H1 (cell line): Measurements from ENCODE around the gene DDX53.

ENCODE experiments used
- ATF3 ChIP-seq: IDR thresholded peaks from 2 replicates; pipeline ENCODE4 v1.6.1; 2011; ENCODE audit warnings: low read depth, mild to moderate bottlenecking, low read length; ENCODE audit not compliant: insufficient read depth
- BCL11A ChIP-seq, 2 experiments: IDR thresholded peaks; one replicate each; pipeline ENCODE4 v1.6.1; 2011; ENCODE audit warnings: low read depth in 2 of 2, low read length in 2 of 2, mild to moderate bottlenecking in 2 of 2
- CTCF ChIP-seq, 3 experiments: IDR thresholded peaks; 1 replicate in 2 of 3; 2 replicates in 1 of 3; pipeline versions ENCODE4 v1.5.1 to v1.6.1; 2011; ENCODE audit warnings: low read length in 3 of 3, mild to moderate bottlenecking in 3 of 3, inconsistent platforms in 2 of 3, low read depth in 1 of 3, moderate library complexity in 1 of 3; ENCODE audit not compliant: insufficient read depth in 1 of 3; ENCODE audit errors: control extremely low read depth in 1 of 3
- EZH2 ChIP-seq: fragments of 200-600 bp; sonication (generic); IDR thresholded peaks from 2 replicates; pipeline ENCODE4 v1.7.1; 2012; ENCODE audit warnings: low read depth, mild to moderate bottlenecking, moderate library complexity, low read length, inconsistent platforms; ENCODE audit not compliant: severe bottlenecking
- HDAC6 ChIP-seq: IDR thresholded peaks from one replicate; pipeline ENCODE4 v1.7.1; 2012; ENCODE audit warnings: low read depth, mild to moderate bottlenecking, inconsistent platforms, low read length, moderate library complexity
- KDM5A ChIP-seq: fragments of 200-600 bp; IDR thresholded peaks from 2 replicates; pipeline ENCODE4 v1.7.1; 2012; ENCODE audit warnings: mild to moderate bottlenecking, low read length, inconsistent platforms, mixed read lengths
- POLR2A ChIP-seq, 2 experiments: IDR thresholded peaks; 1 replicate in 1 of 2; 2 replicates in 1 of 2; pipeline ENCODE4 v1.6.1; 2011; ENCODE audit warnings: low read depth in 2 of 2, low read length in 2 of 2, mild to moderate bottlenecking in 2 of 2; ENCODE audit errors: control extremely low read depth in 1 of 2
- RNF2 ChIP-seq: fragments of 200-900, 300-1000 bp; sonication (generic); IDR thresholded peaks from 2 replicates; pipeline ENCODE4 v1.7.1; 2016; ENCODE audit warnings: borderline replicate concordance, low read depth, mild to moderate bottlenecking, antibody characterized with exemption, low read length; ENCODE audit not compliant: poor library complexity, severe bottlenecking; ENCODE audit errors: missing control alignments
- SIN3A ChIP-seq, 2 experiments: IDR thresholded peaks in 1 of 2; conservative IDR thresholded peaks in 1 of 2; 2 replicates each; pipeline ENCODE4 v1.6.1; 2011 to 2012; ENCODE audit warnings: low read length in 2 of 2, improper control_type of control experiment in 1 of 2, low read depth in 1 of 2, mild to moderate bottlenecking in 1 of 2
- TBP ChIP-seq: IDR thresholded peaks from 2 replicates; pipeline ENCODE4 v1.6.1; 2011; ENCODE audit warnings: low read depth, low read length, improper control_type of control experiment
- USF2 ChIP-seq: IDR thresholded peaks from 2 replicates; pipeline ENCODE4 v1.6.1; 2011; ENCODE audit warnings: low read length, improper control_type of control experiment
- YY1 ChIP-seq: IDR thresholded peaks from 2 replicates; pipeline ENCODE4 v1.6.1; 2011; ENCODE audit warnings: low read depth, mild to moderate bottlenecking, low read length

GRCh38 chrX:23031600-23031999, 31.8 kb downstream of the DDX53 start:
- TF ChIP-seq POLR2A (IDR thresholded peaks at IDR 0.05; ENCODE audit: control extremely low read depth in 1 of 2, low read depth in 2 of 2, low read length in 2 of 2) = no peak
- no peak for TF ChIP-seq CTCF (IDR thresholded peaks at IDR 0.05; ENCODE audit: control extremely low read depth in 1 of 3, insufficient read depth in 1 of 3, low read depth in 1 of 3, low read length in 3 of 3)
- TF ChIP-seq KDM5A = no peak
- no peak for TF ChIP-seq HDAC6
- TF ChIP-seq BCL11A (IDR thresholded peaks at IDR 0.05; ENCODE audit: low read depth in 2 of 2, low read length in 2 of 2) = no peak
- TF ChIP-seq YY1 = no peak
- no peak for TF ChIP-seq RNF2
- TF ChIP-seq ATF3 = no peak
- no peak for TF ChIP-seq USF2
- TF ChIP-seq EZH2 = no peak
- no peak for TF ChIP-seq SIN3A (conservative IDR thresholded peaks at IDR 0.05 in 1 of 2, IDR thresholded peaks at IDR 0.05 in 1 of 2; ENCODE audit: low read depth in 1 of 2, low read length in 2 of 2)
- no peak for TF ChIP-seq TBP
